Neural cell (in vitro differentiated cells): ENCODE measurements around the gene CTSO. TPM values are rescaled to one million over a fixed set of nuclear protein-coding genes. Genes with fewer than 3 reads are reported as not detected.

ENCODE experiments used
- H2AFZ ChIP-seq: fragments of 200-600, 300-800 bp; sonication (generic), shearing (Covaris generic); 2 replicates; pipeline ENCODE4 v1.6.0; 2014; ENCODE audit warnings: low read depth, mild to moderate bottlenecking, antibody characterized with exemption, low read length, moderate library complexity
- H3F3A ChIP-seq: fragments of 200-600 bp; shearing (Covaris generic); 2 replicates; pipeline ENCODE4 v1.6.1; 2016; ENCODE audit warnings: mild to moderate bottlenecking, moderate library complexity, mixed read lengths, antibody characterized with exemption, low read length; ENCODE audit not compliant: insufficient read depth, poor library complexity, severe bottlenecking
- H3K27ac ChIP-seq: fragments of 200-600, 300-800 bp; sonication (generic), shearing (Covaris generic); 2 replicates; pipeline ENCODE4 v1.5.1; 2014; ENCODE audit warnings: mild to moderate bottlenecking, low read length, moderate library complexity
- H3K27me3 ChIP-seq: fragments of 300-800, 200-600 bp; sonication (generic), shearing (Covaris generic); 2 replicates; pipeline ENCODE4 v1.6.0; 2014; ENCODE audit warnings: mild to moderate bottlenecking, low read depth, low read length, moderate library complexity; ENCODE audit not compliant: insufficient read depth
- H3K36me3 ChIP-seq: fragments of 300-800, 200-600 bp; sonication (generic), shearing (Covaris generic); 2 replicates; pipeline ENCODE4 v1.5.1; 2014; ENCODE audit warnings: mild to moderate bottlenecking, antibody characterized with exemption, low read length, moderate library complexity; ENCODE audit not compliant: insufficient read depth
- H3K4me2 ChIP-seq: fragments of 300-800, 200-600 bp; sonication (generic), shearing (Covaris generic); 2 replicates; pipeline ENCODE4 v1.6.0; 2014; ENCODE audit warnings: mild to moderate bottlenecking, low read length
- H3K4me3 ChIP-seq: fragments of 300-800, 200-600 bp; sonication (generic), shearing (Covaris generic); 2 replicates; pipeline ENCODE4 v1.5.1; 2014; ENCODE audit warnings: mild to moderate bottlenecking, low read length, moderate library complexity
- H3K79me2 ChIP-seq: fragments of 200-600 bp; shearing (Covaris generic); replicated peaks from 2 replicates; pipeline ENCODE4 v1.6.0; 2014; ENCODE audit warnings: mild to moderate bottlenecking, low read length, moderate library complexity; ENCODE audit not compliant: insufficient read depth
- H3K9ac ChIP-seq: fragments of 300-800, 200-600 bp; sonication (generic), shearing (Covaris generic); 2 replicates; pipeline ENCODE4 v1.6.1; 2016; ENCODE audit warnings: mild to moderate bottlenecking, low read length, mixed read lengths
- H3K9me2 ChIP-seq: fragments of 200-600 bp; shearing (Covaris generic); 2 replicates; pipeline ENCODE4 v1.6.1; 2016; ENCODE audit warnings: mild to moderate bottlenecking, low read length, mixed read lengths; ENCODE audit not compliant: insufficient read depth
- H3K9me3 ChIP-seq: fragments of 200-600, 300-800 bp; sonication (generic), shearing (Covaris generic); 2 replicates; pipeline ENCODE4 v1.6.1; 2016; ENCODE audit warnings: mild to moderate bottlenecking, mixed run types, low read length, moderate library complexity, mixed read lengths
- H4K20me1 ChIP-seq: fragments of 200-600 bp; shearing (Covaris generic); 2 replicates; pipeline ENCODE4 v1.6.1; 2016; ENCODE audit warnings: mild to moderate bottlenecking, mixed run types; ENCODE audit not compliant: insufficient read depth
- EP300 ChIP-seq: fragments of 450-650 bp; conservative IDR thresholded peaks from 2 replicates; pipeline ENCODE4 v1.6.1; 2014; ENCODE audit warnings: antibody characterized with exemption, mild to moderate bottlenecking, moderate library complexity; ENCODE audit not compliant: poor library complexity, severe bottlenecking
- EZH2 ChIP-seq: fragments of 200-600, 300-800 bp; shearing (Covaris generic), sonication (generic); IDR thresholded peaks from 2 replicates; pipeline ENCODE4 v1.6.1; 2014; ENCODE audit warnings: antibody characterized with exemption, low read length, borderline replicate concordance, mild to moderate bottlenecking; ENCODE audit not compliant: insufficient read depth, poor library complexity, severe bottlenecking
- MXI1 ChIP-seq: fragments of 450-650 bp; conservative IDR thresholded peaks from 2 replicates; pipeline ENCODE4 v1.6.1; 2014; ENCODE audit warnings: antibody characterized with exemption, mild to moderate bottlenecking; ENCODE audit not compliant: poor library complexity, severe bottlenecking
- POLR2AphosphoS5 ChIP-seq: IDR thresholded peaks from 2 replicates; pipeline ENCODE4 v1.6.1; 2012
- RAD21 ChIP-seq: fragments of 450-650 bp; conservative IDR thresholded peaks from 2 replicates; pipeline ENCODE4 v1.6.1; 2014; ENCODE audit warnings: antibody characterized with exemption, mild to moderate bottlenecking, moderate library complexity
- SMC3 ChIP-seq: fragments of 450-650 bp; conservative IDR thresholded peaks from 2 replicates; pipeline ENCODE4 v1.6.1; 2014; ENCODE audit warnings: antibody characterized with exemption, mild to moderate bottlenecking, moderate library complexity; ENCODE audit not compliant: poor library complexity
- TAF1 ChIP-seq: IDR thresholded peaks from 2 replicates; pipeline ENCODE4 v1.6.1; 2012; ENCODE audit warnings: low read depth
- polyA plus RNA-seq: library from polyadenylated mRNA; depleted of rRNA; stranded (reverse); fragments of >200 nt; gene quantifications from 2 replicates; pipeline ENCODE4 v1.2.3, GENCODE V29; 2014
- TF ChIP-seq, protein P1 (sequence below): fragments of 450-650 bp; IDR thresholded peaks from 2 replicates; pipeline ENCODE4 v1.5.1; 2014; ENCODE audit warnings: antibody characterized with exemption, mild to moderate bottlenecking, moderate library complexity; ENCODE audit not compliant: poor library complexity, severe bottlenecking
- TF ChIP-seq, protein P2 (sequence below): IDR thresholded peaks from 2 replicates; pipeline ENCODE4 v1.6.1; 2012; ENCODE audit warnings: borderline replicate concordance

CTSO gene
- polyA plus RNA-seq, 1 donor from 2014 or later: 0.16 TPM

DNA sequence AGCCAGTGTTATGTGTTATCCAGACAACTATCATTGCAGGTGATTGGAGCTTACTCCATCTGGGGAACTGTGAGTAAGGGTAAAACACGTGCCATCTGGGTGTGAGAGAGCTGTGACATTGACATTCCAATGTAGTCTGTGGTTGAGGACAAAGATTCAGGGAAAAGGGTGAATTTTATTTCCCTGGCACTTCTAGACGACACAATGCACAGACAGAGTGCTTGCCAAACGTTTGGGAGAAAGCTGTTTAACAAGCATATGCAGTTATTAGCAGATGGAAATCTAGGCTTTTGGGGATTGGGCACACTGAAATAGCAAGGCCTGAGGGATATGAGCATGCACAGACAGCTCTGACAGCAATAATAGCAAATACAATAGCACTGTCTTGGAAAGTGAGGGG is 21.3 kb upstream of the CTSO start:
- H3K9me3 ChIP-seq: no peaks in the 10 kb centered on the region
- H2AFZ ChIP-seq: no peak overlapping the region
- H3K4me3 ChIP-seq: peak overlapping the region; percentile 7
- H3K27me3 ChIP-seq: no peaks in the 10 kb centered on the region
- TF ChIP-seq, protein P1, sequence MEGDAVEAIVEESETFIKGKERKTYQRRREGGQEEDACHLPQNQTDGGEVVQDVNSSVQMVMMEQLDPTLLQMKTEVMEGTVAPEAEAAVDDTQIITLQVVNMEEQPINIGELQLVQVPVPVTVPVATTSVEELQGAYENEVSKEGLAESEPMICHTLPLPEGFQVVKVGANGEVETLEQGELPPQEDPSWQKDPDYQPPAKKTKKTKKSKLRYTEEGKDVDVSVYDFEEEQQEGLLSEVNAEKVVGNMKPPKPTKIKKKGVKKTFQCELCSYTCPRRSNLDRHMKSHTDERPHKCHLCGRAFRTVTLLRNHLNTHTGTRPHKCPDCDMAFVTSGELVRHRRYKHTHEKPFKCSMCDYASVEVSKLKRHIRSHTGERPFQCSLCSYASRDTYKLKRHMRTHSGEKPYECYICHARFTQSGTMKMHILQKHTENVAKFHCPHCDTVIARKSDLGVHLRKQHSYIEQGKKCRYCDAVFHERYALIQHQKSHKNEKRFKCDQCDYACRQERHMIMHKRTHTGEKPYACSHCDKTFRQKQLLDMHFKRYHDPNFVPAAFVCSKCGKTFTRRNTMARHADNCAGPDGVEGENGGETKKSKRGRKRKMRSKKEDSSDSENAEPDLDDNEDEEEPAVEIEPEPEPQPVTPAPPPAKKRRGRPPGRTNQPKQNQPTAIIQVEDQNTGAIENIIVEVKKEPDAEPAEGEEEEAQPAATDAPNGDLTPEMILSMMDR: no peak
- peak; percentile 46 for TF ChIP-seq POLR2AphosphoS5
- no peak for TF ChIP-seq RAD21
- TF ChIP-seq, protein P2, sequence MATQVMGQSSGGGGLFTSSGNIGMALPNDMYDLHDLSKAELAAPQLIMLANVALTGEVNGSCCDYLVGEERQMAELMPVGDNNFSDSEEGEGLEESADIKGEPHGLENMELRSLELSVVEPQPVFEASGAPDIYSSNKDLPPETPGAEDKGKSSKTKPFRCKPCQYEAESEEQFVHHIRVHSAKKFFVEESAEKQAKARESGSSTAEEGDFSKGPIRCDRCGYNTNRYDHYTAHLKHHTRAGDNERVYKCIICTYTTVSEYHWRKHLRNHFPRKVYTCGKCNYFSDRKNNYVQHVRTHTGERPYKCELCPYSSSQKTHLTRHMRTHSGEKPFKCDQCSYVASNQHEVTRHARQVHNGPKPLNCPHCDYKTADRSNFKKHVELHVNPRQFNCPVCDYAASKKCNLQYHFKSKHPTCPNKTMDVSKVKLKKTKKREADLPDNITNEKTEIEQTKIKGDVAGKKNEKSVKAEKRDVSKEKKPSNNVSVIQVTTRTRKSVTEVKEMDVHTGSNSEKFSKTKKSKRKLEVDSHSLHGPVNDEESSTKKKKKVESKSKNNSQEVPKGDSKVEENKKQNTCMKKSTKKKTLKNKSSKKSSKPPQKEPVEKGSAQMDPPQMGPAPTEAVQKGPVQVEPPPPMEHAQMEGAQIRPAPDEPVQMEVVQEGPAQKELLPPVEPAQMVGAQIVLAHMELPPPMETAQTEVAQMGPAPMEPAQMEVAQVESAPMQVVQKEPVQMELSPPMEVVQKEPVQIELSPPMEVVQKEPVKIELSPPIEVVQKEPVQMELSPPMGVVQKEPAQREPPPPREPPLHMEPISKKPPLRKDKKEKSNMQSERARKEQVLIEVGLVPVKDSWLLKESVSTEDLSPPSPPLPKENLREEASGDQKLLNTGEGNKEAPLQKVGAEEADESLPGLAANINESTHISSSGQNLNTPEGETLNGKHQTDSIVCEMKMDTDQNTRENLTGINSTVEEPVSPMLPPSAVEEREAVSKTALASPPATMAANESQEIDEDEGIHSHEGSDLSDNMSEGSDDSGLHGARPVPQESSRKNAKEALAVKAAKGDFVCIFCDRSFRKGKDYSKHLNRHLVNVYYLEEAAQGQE: peak; percentile 83
- TF ChIP-seq EZH2: no peak
- TF ChIP-seq SMC3: no peak
- no peak for TF ChIP-seq TAF1
- peak; percentile 89 for TF ChIP-seq EP300
- no peak for TF ChIP-seq MXI1
- no peaks in the 10 kb centered on the region for H3K79me2 ChIP-seq
- no peak overlapping the region for H3K4me2 ChIP-seq
- peak overlapping the region; percentile 76 for H3K27ac ChIP-seq
- peaks cover 9% of the 10 kb centered on the region for H3F3A ChIP-seq
- H3K9me2 ChIP-seq: no peaks in the 10 kb centered on the region
- no peaks in the 10 kb centered on the region for H4K20me1 ChIP-seq
- H3K36me3 ChIP-seq: no peaks in the 10 kb centered on the region
- peak overlapping the region; percentile 27 for H3K9ac ChIP-seq

DNA sequence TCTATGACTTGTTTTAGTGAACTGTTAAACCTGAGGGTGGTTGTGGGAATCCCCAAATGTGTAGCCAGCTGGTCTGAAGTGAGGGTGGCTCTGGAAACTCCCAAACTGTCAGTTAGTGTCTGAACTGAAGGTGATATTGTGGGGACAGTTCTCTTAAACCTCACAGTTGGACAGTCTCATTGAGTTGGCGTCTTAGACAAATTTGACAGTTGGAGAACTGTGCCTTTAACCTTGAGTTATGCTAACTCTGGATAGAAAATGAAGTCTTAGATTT is 20.7 kb upstream of the CTSO start:
- Histone ChIP-seq H3K9ac (no peak overlapping the region), H3K27ac (peak overlapping the region; percentile 76), H3K9me2 (no peaks in the 10 kb centered on the region)

More for the DNA sequence above, 20.7 kb upstream of the CTSO start:
- Histone ChIP-seq H3F3A (peaks cover 9% of the 10 kb centered on the region), H3K79me2 (no peaks in the 10 kb centered on the region), H3K36me3 (no peaks in the 10 kb centered on the region), H3K4me3 (no peak overlapping the region), H3K9me3 (no peaks in the 10 kb centered on the region), H3K27me3 (no peaks in the 10 kb centered on the region), H2AFZ (no peak overlapping the region), H3K4me2 (no peak overlapping the region), H4K20me1 (no peaks in the 10 kb centered on the region)
- TF ChIP-seq RAD21: no peak
- no peak for TF ChIP-seq POLR2AphosphoS5
- no peak for TF ChIP-seq EZH2
- TF ChIP-seq, protein P1: no peak
- no peak for TF ChIP-seq SMC3
- TF ChIP-seq MXI1: no peak
- TF ChIP-seq, protein P2: no peak
- no peak for TF ChIP-seq EP300
- TF ChIP-seq TAF1: no peak
